ENCODE data around the gene PDGFA.

Gene PDGFA

GRCh38 chr7:471191-471865 lies 48.3 kb downstream of the PDGFA start:
- DNase-seq: no peak

- no peak for DNase-seq
Observed at GRCh38 chr7:469563-469961, 50.1 kb downstream of the PDGFA start.

GRCh38 chr7:468681-469562 lies 50.7 kb downstream of the PDGFA start:
- no peak for DNase-seq

- DNase-seq: no peak
Observed at GRCh38 chr7:467856-468545, 51.6 kb downstream of the PDGFA start.

- no peak for DNase-seq
Observed at GRCh38 chr7:467393-467828, 52.2 kb downstream of the PDGFA start.

GRCh38 chr7:466465-467191 lies 53.0 kb downstream of the PDGFA start:
- DNase-seq: no peak

- DNase-seq: no peak
Observed at GRCh38 chr7:465710-466400, 53.8 kb downstream of the PDGFA start.

GRCh38 chr7:464454-465401 lies 54.9 kb downstream of the PDGFA start:
- no peak for DNase-seq

- no peak for DNase-seq
Observed at GRCh38 chr7:463817-464453, 55.7 kb downstream of the PDGFA start.

- DNase-seq: no peak
Observed at GRCh38 chr7:463362-463781, 56.3 kb downstream of the PDGFA start.

GRCh38 chr7:462173-463103 lies 57.2 kb downstream of the PDGFA start:
- no peak for DNase-seq

GRCh38 chr7:461453-462172 lies 58.0 kb downstream of the PDGFA start:
- DNase-seq: no peak

GRCh38 chr7:461117-461452 lies 58.6 kb downstream of the PDGFA start:
- DNase-seq: no peak

- DNase-seq: no peak
Observed at GRCh38 chr7:460374-461116, 59.1 kb downstream of the PDGFA start.

- no peak for DNase-seq
Observed at GRCh38 chr7:459584-460373, 59.9 kb downstream of the PDGFA start.

GRCh38 chr7:458511-459245 lies 61.0 kb downstream of the PDGFA start:
- no peak for DNase-seq

All from NCI-H226 (cell line).